Peyer's patch (tissue), 4 donors: ENCODE results near the gene TRPV6. TPM values are rescaled to one million over a fixed set of nuclear protein-coding genes. Genes with fewer than 3 reads are reported as not detected.

Experiments used
- DNase-seq, 3 donors: peaks; one replicate each; pipeline ENCODE4 v3.0.0-alpha.2; 2017 to 2019
- H3K27ac ChIP-seq, 4 donors: fragments of 200-600 bp; sonication (generic); one replicate each; pipeline ENCODE4 v1.5.1; 2016 to 2019
- H3K27me3 ChIP-seq, 2 donors: fragments of 200-600 bp; sonication (generic); one replicate each; pipeline ENCODE4 v1.5.1; 2019
- H3K36me3 ChIP-seq, 3 donors: fragments of 200-600 bp; sonication (generic); one replicate each; pipeline ENCODE4 v1.5.1; 2016 to 2019
- H3K4me1 ChIP-seq, 4 donors: fragments of 200-600 bp; sonication (generic); one replicate each; pipeline ENCODE4 v1.5.1; 2016 to 2019
- H3K4me3 ChIP-seq, 4 donors: fragments of 200-600 bp; sonication (generic); 1 replicate in 3 of 4; 2 replicates in 1 of 4; pipeline ENCODE4 v1.5.1; 2016 to 2019; ENCODE audit warnings: mild to moderate bottlenecking in 1 of 4
- H3K9me3 ChIP-seq, 4 donors: fragments of 200-600 bp; sonication (generic); one replicate each; pipeline ENCODE4 v1.5.1; 2016 to 2019; ENCODE audit warnings: mild to moderate bottlenecking in 1 of 4
- CTCF ChIP-seq, 6 experiments: fragments of 450-650 bp in 4 of 6; fragments of 200-600 bp in 2 of 6; sonication (generic) in 1 of 6; IDR thresholded peaks; one replicate each; pipeline ENCODE4 v1.5.1; 2017 to 2019; ENCODE audit warnings: antibody characterized with exemption in 6 of 6, mild to moderate bottlenecking in 3 of 6, moderate library complexity in 1 of 6
- POLR2A ChIP-seq, 2 donors: fragments of 450-650 bp; IDR thresholded peaks; one replicate each; pipeline ENCODE4 v1.5.1; 2017; ENCODE audit warnings: antibody characterized with exemption in 2 of 2, mild to moderate bottlenecking in 2 of 2, moderate library complexity in 2 of 2
- total RNA-seq, 4 donors: library from RNA; depleted of rRNA; stranded (reverse); fragments of >200 nt; gene quantifications; one replicate each; pipeline ENCODE4 v1.1.0, GENCODE V29; 2016

Gene TRPV6
- total RNA-seq, 4 donors from 2014 or later = 0.19 to 2.5 (median 0.82) TPM

- H3K9me3 ChIP-seq = no peaks in the 10 kb centered on the region
Measured at GRCh38 chr7:142862786-142863400, 22.7 kb downstream of the TRPV6 start.

GRCh38 chr7:142862351-142862750 is 23.2 kb downstream of the TRPV6 start:
- Histone ChIP-seq H3K9me3 (no peaks in the 10 kb centered on the region), H3K4me1 (no peaks in the 10 kb centered on the region), H3K27ac (no peak overlapping the region), H3K27me3 (no peaks in the 10 kb centered on the region), H3K36me3 (no peaks in the 10 kb centered on the region), H3K4me3 (no peak overlapping the region)
- TF ChIP-seq CTCF (IDR thresholded peaks at IDR 0.05) (no peak), POLR2A (IDR thresholded peaks at IDR 0.05) (no peak)
- no peak for DNase-seq

More at GRCh38 chr7:142862786-142863400, 22.7 kb downstream of the TRPV6 start:
- Histone ChIP-seq H3K4me1 (no peaks in the 10 kb centered on the region), H3K4me3 (no peak overlapping the region), H3K27ac (no peak overlapping the region), H3K36me3 (no peaks in the 10 kb centered on the region), H3K27me3 (no peaks in the 10 kb centered on the region)
- DNase-seq = no peak
- no peak for TF ChIP-seq POLR2A (IDR thresholded peaks at IDR 0.05)
- TF ChIP-seq CTCF (IDR thresholded peaks at IDR 0.05) = no peak

GRCh38 chr7:142860968-142861367 is 24.6 kb downstream of the TRPV6 start:
- TF ChIP-seq CTCF (IDR thresholded peaks at IDR 0.05) = no peak
- no peak for TF ChIP-seq POLR2A (IDR thresholded peaks at IDR 0.05)
- no peak overlapping the region for H3K27ac ChIP-seq
- H3K9me3 ChIP-seq = no peaks in the 10 kb centered on the region
- H3K4me3 ChIP-seq = no peak overlapping the region
- DNase-seq = no peak
- H3K36me3 ChIP-seq = no peaks in the 10 kb centered on the region
- H3K4me1 ChIP-seq = peaks cover 0 to 2% (median under 1%) of the 10 kb centered on the region in 4 donors
- no peaks in the 10 kb centered on the region for H3K27me3 ChIP-seq

- Histone ChIP-seq H3K27ac (no peak overlapping the region), H3K4me1 (peaks cover 0 to 12% (median 4%) of the 10 kb centered on the region in 4 donors), H3K4me3 (no peak overlapping the region), H3K36me3 (no peaks in the 10 kb centered on the region), H3K9me3 (no peaks in the 10 kb centered on the region), H3K27me3 (no peaks in the 10 kb centered on the region)
- TF ChIP-seq POLR2A (IDR thresholded peaks at IDR 0.05) (no peak), CTCF (IDR thresholded peaks at IDR 0.05) (no peak)
- DNase-seq = no peak
Measured at GRCh38 chr7:142859829-142860228, 25.7 kb downstream of the TRPV6 start.

- H3K36me3 ChIP-seq = no peaks in the 10 kb centered on the region
- no peak overlapping the region for H3K4me3 ChIP-seq
- TF ChIP-seq POLR2A (IDR thresholded peaks at IDR 0.05) (no peak), CTCF (IDR thresholded peaks at IDR 0.05) (no peak)
- no peak for DNase-seq
- no peaks in the 10 kb centered on the region for H3K9me3 ChIP-seq
- H3K27ac ChIP-seq = no peak overlapping the region
- H3K27me3 ChIP-seq = no peaks in the 10 kb centered on the region
- peaks cover 0 to 12% (median 4%) of the 10 kb centered on the region in 4 donors for H3K4me1 ChIP-seq
Measured at GRCh38 chr7:142859411-142859810, 26.1 kb downstream of the TRPV6 start.
